Measurements from ENCODE around the gene CELSR1. TPM values are rescaled to one million over a fixed set of nuclear protein-coding genes. Genes with fewer than 3 reads are reported as not detected.
A peak's percentile ranks its signal among the peaks of the same experiment; 100 is the strongest.

CELSR1 gene
- total RNA-seq, 2 donors from 2014 or later: 24.4 to 34.1 TPM

GRCh38 chr22:46319319-46319718, 218.1 kb downstream of the CELSR1 start:
- H3K9me3 Mint-ChIP-seq: no peaks in the 10 kb centered on the region
- H3K36me3 ChIP-seq (ENCODE audit: control insufficient read depth, insufficient read depth, low read length): peaks cover 72% of the 10 kb centered on the region
- no peak overlapping the region for H3K27ac ChIP-seq (ENCODE audit: low read depth, low read length)
- H3K27me3 Mint-ChIP-seq (ENCODE audit: insufficient read depth): no peaks in the 10 kb centered on the region
- H3K36me3 Mint-ChIP-seq (ENCODE audit: low read depth): peaks cover 80% of the 10 kb centered on the region
- H3K9ac ChIP-seq (ENCODE audit: extremely low read depth, low read length, poor library complexity, severe bottlenecking): no peak overlapping the region
- DNase-seq: no peak
- no peaks in the 10 kb centered on the region for H3K4me1 Mint-ChIP-seq
- H3K4me3 ChIP-seq (ENCODE audit: low read length): no peak overlapping the region
- no peak overlapping the region for H3K4me3 Mint-ChIP-seq
- 98 to 99% methylated on average over 7 to 10 of the region's 10 CpGs for WGBS, 2 experiments (ENCODE audit: insufficient coverage in 1 of 2, insufficient read length in 1 of 2)
- no peaks in the 10 kb centered on the region for H3K27me3 ChIP-seq (ENCODE audit: control insufficient read depth, insufficient read depth, low read length, poor library complexity, severe bottlenecking)
- no peaks in the 10 kb centered on the region for H3K4me1 ChIP-seq (ENCODE audit: control insufficient read depth, insufficient read depth, low read length)
- peak overlapping the region; percentile 14 for H3K27ac Mint-ChIP-seq
- no peaks in the 10 kb centered on the region for H3K9me3 ChIP-seq (ENCODE audit: control insufficient read depth, low read length)
- no peak for TF ChIP-seq CTCF (conservative IDR thresholded peaks at IDR 0.05)

GRCh38 chr22:46318576-46318975, 218.8 kb downstream of the CELSR1 start:
- Mint-ChIP-seq H3K27ac (no peak overlapping the region), H3K36me3 (ENCODE audit: low read depth) (peaks cover 75% of the 10 kb centered on the region)
- DNase-seq: no peak

GRCh38 chr22:46317646-46318045, 219.8 kb downstream of the CELSR1 start:
- no peak overlapping the region for H3K27ac ChIP-seq (ENCODE audit: low read depth, low read length)
- Mint-ChIP-seq H3K36me3 (ENCODE audit: low read depth) (peaks cover 67% of the 10 kb centered on the region), H3K27ac (no peak overlapping the region), H3K4me1 (no peaks in the 10 kb centered on the region), H3K27me3 (ENCODE audit: insufficient read depth) (no peaks in the 10 kb centered on the region), H3K9me3 (no peaks in the 10 kb centered on the region), H3K4me3 (no peak overlapping the region)
- 90 to 94% methylated on average over 15 to 20 of the region's 20 CpGs for WGBS, 2 experiments (ENCODE audit: insufficient coverage in 1 of 2, insufficient read length in 1 of 2)
- DNase-seq: no peak
- H3K9me3 ChIP-seq (ENCODE audit: control insufficient read depth, low read length): no peaks in the 10 kb centered on the region
- TF ChIP-seq CTCF (conservative IDR thresholded peaks at IDR 0.05): no peak
- H3K9ac ChIP-seq (ENCODE audit: extremely low read depth, low read length, poor library complexity, severe bottlenecking): no peak overlapping the region
- H3K36me3 ChIP-seq (ENCODE audit: control insufficient read depth, insufficient read depth, low read length): peaks cover 65% of the 10 kb centered on the region
- H3K27me3 ChIP-seq (ENCODE audit: control insufficient read depth, insufficient read depth, low read length, poor library complexity, severe bottlenecking): no peaks in the 10 kb centered on the region
- no peaks in the 10 kb centered on the region for H3K4me1 ChIP-seq (ENCODE audit: control insufficient read depth, insufficient read depth, low read length)
- H3K4me3 ChIP-seq (ENCODE audit: low read length): no peak overlapping the region

More at GRCh38 chr22:46318576-46318975, 218.8 kb downstream of the CELSR1 start:
- Mint-ChIP-seq H3K27me3 (ENCODE audit: insufficient read depth) (no peaks in the 10 kb centered on the region), H3K4me1 (no peaks in the 10 kb centered on the region), H3K4me3 (no peak overlapping the region), H3K9me3 (no peaks in the 10 kb centered on the region)
- no peak for TF ChIP-seq CTCF (conservative IDR thresholded peaks at IDR 0.05)
- H3K9me3 ChIP-seq (ENCODE audit: control insufficient read depth, low read length): no peaks in the 10 kb centered on the region
- H3K4me3 ChIP-seq (ENCODE audit: low read length): no peak overlapping the region
- H3K27me3 ChIP-seq (ENCODE audit: control insufficient read depth, insufficient read depth, low read length, poor library complexity, severe bottlenecking): no peaks in the 10 kb centered on the region
- no peak overlapping the region for H3K9ac ChIP-seq (ENCODE audit: extremely low read depth, low read length, poor library complexity, severe bottlenecking)
- WGBS, 2 experiments (ENCODE audit: insufficient coverage in 1 of 2, insufficient read length in 1 of 2): 90 to 93% methylated on average over 14 to 15 of the region's 15 CpGs
- no peaks in the 10 kb centered on the region for H3K4me1 ChIP-seq (ENCODE audit: control insufficient read depth, insufficient read depth, low read length)
- H3K27ac ChIP-seq (ENCODE audit: low read depth, low read length): no peak overlapping the region
- peaks cover 73% of the 10 kb centered on the region for H3K36me3 ChIP-seq (ENCODE audit: control insufficient read depth, insufficient read depth, low read length)
